Small intestine (tissue), 7 donors: ENCODE measurements around the gene C1orf50. TPM values are rescaled to one million over a fixed set of nuclear protein-coding genes. Genes with fewer than 3 reads are reported as not detected.
A peak's percentile ranks its signal among the peaks of the same experiment; 100 is the strongest.

Source experiments
- DNase-seq, 2 donors: peaks; one replicate each; pipeline versions ENCODE4 v3.0.0 to v3.0.0-alpha.2; 2013
- FAIRE-seq: peaks from 2 replicates; lab custom pipeline; 2012; peaks lifted over from hg19 to GRCh38; lab: Jason Lieb, UNC
- H3K27ac ChIP-seq, 3 donors: one replicate each; pipeline ENCODE4 v1.5.1; 2013; ENCODE audit warnings: low read length in 2 of 3, mild to moderate bottlenecking in 2 of 3, control low read depth in 1 of 3, inconsistent platforms in 1 of 3, low read depth in 1 of 3, moderate library complexity in 1 of 3
- H3K27me3 ChIP-seq, 3 donors: one replicate each; pipeline ENCODE4 v1.6.1; 2013; ENCODE audit warnings: low read length in 3 of 3, inconsistent platforms in 1 of 3; ENCODE audit not compliant: control insufficient read depth in 3 of 3, insufficient read depth in 3 of 3
- H3K36me3 ChIP-seq, 3 donors: one replicate each; pipeline ENCODE4 v1.6.1; 2013; ENCODE audit warnings: low read length in 3 of 3, inconsistent platforms in 1 of 3, low read depth in 1 of 3, mild to moderate bottlenecking in 1 of 3, moderate library complexity in 1 of 3; ENCODE audit not compliant: control insufficient read depth in 3 of 3, insufficient read depth in 2 of 3
- H3K4me1 ChIP-seq, 3 donors: one replicate each; pipeline ENCODE4 v1.6.1; 2013; ENCODE audit warnings: low read length in 2 of 3, inconsistent platforms in 1 of 3, low read depth in 1 of 3, mild to moderate bottlenecking in 1 of 3, moderate library complexity in 1 of 3; ENCODE audit not compliant: control insufficient read depth in 3 of 3, insufficient read depth in 2 of 3
- H3K4me3 ChIP-seq, 3 donors: one replicate each; pipeline ENCODE4 v1.5.1; 2013; ENCODE audit warnings: low read length in 3 of 3, control low read depth in 1 of 3, inconsistent platforms in 1 of 3, low read depth in 1 of 3, mild to moderate bottlenecking in 1 of 3, moderate library complexity in 1 of 3
- H3K9me3 ChIP-seq, 2 donors: one replicate each; pipeline ENCODE4 v1.6.1; 2013; ENCODE audit warnings: low read depth in 1 of 2, low read length in 1 of 2; ENCODE audit not compliant: control insufficient read depth in 2 of 2, insufficient read depth in 1 of 2
- WGBS, 3 donors: extraction: QIAGEN DNeasy Blood & Tissue Kit; methylation state at CpG; one replicate each; pipeline ENCODE4 v1.1.7; 2013; 5-methylcytosine and 5-hydroxymethylcytosine counted together
- polyA plus RNA-seq, 4 donors: library from polyadenylated mRNA; stranded (reverse) in 3 of 4; unstranded in 1 of 4; fragments of 200-250 nt in 3 of 4; fragments of 120-200 nt in 1 of 4; gene quantifications; one replicate each; pipeline versions ENCODE4 v1.2.1 to v1.2.3, GENCODE V29; 2013
- donor health status: healthy with polysubstance abuse.
- donor health status: control.
- donor health status: control.
- donor health status: Bipolar disorder and iron deficiency.
- donor health status: healthy.

Gene C1orf50
- polyA plus RNA-seq, 4 donors = 3.9 to 9.1 (median 5.0) TPM

GRCh38 chr1:42773420-42773819 is 6.4 kb downstream of the C1orf50 start:
- 47 to 58% (median 47%) methylated on average over 2 of the region's 2 CpGs for WGBS, 3 donors
- H3K36me3 ChIP-seq = peaks cover 4 to 33% (median 13%) of the 10 kb centered on the region in 3 donors
- H3K4me3 ChIP-seq = no peak overlapping the region
- H3K4me1 ChIP-seq = peaks cover 0 to 6% (median 2%) of the 10 kb centered on the region in 3 donors
- no peaks in the 10 kb centered on the region for H3K9me3 ChIP-seq
- FAIRE-seq (no peak), DNase-seq (no peak)
- H3K27me3 ChIP-seq = no peaks in the 10 kb centered on the region
- H3K27ac ChIP-seq = no peak overlapping the region

- H3K4me3 ChIP-seq = no peak overlapping the region
- 82 to 90% (median 89%) methylated on average over 5 of the region's 5 CpGs for WGBS, 3 donors
- FAIRE-seq (no peak), DNase-seq (no peak)
- no peaks in the 10 kb centered on the region for H3K9me3 ChIP-seq
- H3K36me3 ChIP-seq = peaks cover 4 to 28% (median 13%) of the 10 kb centered on the region in 3 donors
- no peak overlapping the region for H3K27ac ChIP-seq
- H3K27me3 ChIP-seq = no peaks in the 10 kb centered on the region
- H3K4me1 ChIP-seq = no peaks in the 10 kb centered on the region
Measured at GRCh38 chr1:42774928-42775526, 8.0 kb downstream of the C1orf50 start.

- H3K36me3 ChIP-seq = peaks cover 4 to 34% (median 13%) of the 10 kb centered on the region in 3 donors
- H3K4me1 ChIP-seq = no peaks in the 10 kb centered on the region
- no peaks in the 10 kb centered on the region for H3K27me3 ChIP-seq
- H3K4me3 ChIP-seq = no peak overlapping the region
- no peaks in the 10 kb centered on the region for H3K9me3 ChIP-seq
- 61 to 88% (median 76%) methylated on average over 6 of the region's 6 CpGs for WGBS, 3 donors
- peak in 1 of 2 donors; percentile 51 for DNase-seq
- FAIRE-seq = no peak
- no peak overlapping the region for H3K27ac ChIP-seq
Measured at GRCh38 chr1:42776502-42776901, 9.5 kb downstream of the C1orf50 start.

- no peaks in the 10 kb centered on the region for H3K4me1 ChIP-seq
- peak; percentile 32 to 42 for DNase-seq
- no peaks in the 10 kb centered on the region for H3K9me3 ChIP-seq
- H3K27me3 ChIP-seq = no peaks in the 10 kb centered on the region
- no peak for FAIRE-seq
- H3K4me3 ChIP-seq = no peak overlapping the region
- H3K27ac ChIP-seq = no peak overlapping the region
- H3K36me3 ChIP-seq = peaks cover 4 to 35% (median 13%) of the 10 kb centered on the region in 3 donors
Measured at GRCh38 chr1:42777852-42778251, 10.8 kb downstream of the C1orf50 start.

- H3K36me3 ChIP-seq = peaks cover 4 to 41% (median 10%) of the 10 kb centered on the region in 3 donors
- H3K4me1 ChIP-seq = no peaks in the 10 kb centered on the region
- FAIRE-seq (no peak), DNase-seq (no peak)
- no peak overlapping the region for H3K4me3 ChIP-seq
- 49 to 70% (median 64%) methylated on average over 2 of the region's 2 CpGs for WGBS, 3 donors
- peaks cover 0 to 9% (median 0%) of the 10 kb centered on the region in 3 donors for H3K27me3 ChIP-seq
- no peak overlapping the region for H3K27ac ChIP-seq
- no peaks in the 10 kb centered on the region for H3K9me3 ChIP-seq
Measured at GRCh38 chr1:42779725-42780124, 12.7 kb downstream of the C1orf50 start.

GRCh38 chr1:42780176-42780575 is 13.1 kb downstream of the C1orf50 start:
- peaks cover 4 to 39% (median 6%) of the 10 kb centered on the region in 3 donors for H3K36me3 ChIP-seq
- peaks cover 0 to 13% (median 0%) of the 10 kb centered on the region in 3 donors for H3K27me3 ChIP-seq
- no peak overlapping the region for H3K27ac ChIP-seq
- 98 to 100% (median 100%) methylated on average over 1 of the region's 1 CpG for WGBS, 3 donors
- H3K9me3 ChIP-seq = no peaks in the 10 kb centered on the region
- FAIRE-seq (no peak), DNase-seq (no peak)
- H3K4me3 ChIP-seq = no peak overlapping the region
- H3K4me1 ChIP-seq = peaks cover 0 to 4% (median 0%) of the 10 kb centered on the region in 3 donors

- no peaks in the 10 kb centered on the region for H3K9me3 ChIP-seq
- no peak overlapping the region for H3K4me3 ChIP-seq
- H3K27ac ChIP-seq = no peak overlapping the region
- H3K27me3 ChIP-seq = peaks cover 0 to 33% (median 0%) of the 10 kb centered on the region in 3 donors
- peaks cover 0 to 21% (median 0%) of the 10 kb centered on the region in 3 donors for H3K36me3 ChIP-seq
- FAIRE-seq (no peak), DNase-seq (no peak)
- 97 to 100% (median 98%) methylated on average over 2 of the region's 2 CpGs for WGBS, 3 donors
- H3K4me1 ChIP-seq = peaks cover 0 to 9% (median 0%) of the 10 kb centered on the region in 3 donors
Measured at GRCh38 chr1:42783092-42783491, 16.0 kb downstream of the C1orf50 start.

- peak overlapping the region in 2 of 3 donors; percentile 24 to 39 for H3K4me3 ChIP-seq
- H3K27ac ChIP-seq = no peak overlapping the region
- H3K36me3 ChIP-seq = peaks cover 0 to 22% (median 0%) of the 10 kb centered on the region in 3 donors
- H3K4me1 ChIP-seq = peaks cover 0 to 9% (median 0%) of the 10 kb centered on the region in 3 donors
- WGBS, 3 donors = 84 to 95% (median 89%) methylated on average over 18 of the region's 18 CpGs
- H3K9me3 ChIP-seq = no peaks in the 10 kb centered on the region
- FAIRE-seq = no peak
- DNase-seq = no peak
- H3K27me3 ChIP-seq = peaks cover 0 to 33% (median 0%) of the 10 kb centered on the region in 3 donors
Measured at GRCh38 chr1:42784547-42784945, 17.5 kb downstream of the C1orf50 start.
